ENCODE results near the gene IGF2R.
"Not testable (repeated sequence)": the region's sequence is repeated elsewhere in the genome, so short reads cannot be mapped to it uniquely, and the experiment has no call there.

- not testable (repeated sequence) for TF ChIP-seq CTCF (IDR thresholded peaks at IDR 0.05; ENCODE audit: low read length); EZH2 (optimal IDR thresholded peaks at IDR 0.05; ENCODE audit: low read depth, low read length); EZH2phosphoT487 (IDR thresholded peaks at IDR 0.05; ENCODE audit: low read length)
Observed at GRCh38 chr6:160134337-160134751, 165.5 kb downstream of the IGF2R start.

Measured in MM.1S (cell line).